UCSD-AML1 (cell line): Measurements from ENCODE around the gene TMEM14B.
"Not testable (repeated sequence)": the region's sequence is repeated elsewhere in the genome, so short reads cannot be mapped to it uniquely, and the experiment has no call there.

Experiments used
- DNase-seq: peaks from one replicate; lab custom pipeline; 2025; ENCODE audit not compliant: unreplicated experiment; lab: John Stamatoyannopoulos, UW

TMEM14B gene

DNA sequence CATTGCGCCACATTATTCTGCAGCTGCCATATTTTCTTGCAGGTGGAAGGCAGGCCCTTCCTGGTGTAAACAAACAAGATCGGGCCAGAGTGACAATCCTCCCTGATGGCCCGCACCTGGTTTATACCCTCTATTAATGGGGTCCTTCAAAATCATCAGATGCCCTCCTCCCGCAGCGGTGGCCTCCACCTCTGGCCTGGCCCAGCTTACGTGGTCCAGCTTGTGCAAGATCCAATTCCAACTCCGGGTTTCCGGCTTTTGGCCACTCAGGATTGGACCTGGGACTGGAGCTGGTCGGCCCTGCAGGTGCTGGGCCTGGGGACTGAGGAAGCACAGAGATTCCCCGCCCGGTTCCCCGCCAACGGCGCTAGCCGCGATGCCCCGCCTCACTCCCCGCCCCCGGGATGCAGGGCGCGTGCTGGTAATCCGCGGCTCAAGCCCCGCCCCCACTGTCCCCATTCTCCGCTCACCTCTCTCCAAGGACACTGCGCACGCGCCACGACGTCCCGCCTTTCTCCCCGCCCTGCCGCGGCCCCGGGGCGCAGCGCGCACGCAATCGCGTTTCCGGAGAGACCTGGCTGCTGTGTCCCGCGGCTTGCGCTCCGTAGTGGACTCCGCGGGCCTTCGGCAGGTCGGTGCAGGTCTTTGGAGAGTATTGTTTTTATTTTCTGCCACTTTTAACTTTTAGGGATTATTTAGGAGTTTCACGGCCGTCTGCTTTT is at the start of gene TMEM14B:
TMEM14B (plus strand) TSS at position 555 of the 722 bp plus-strand sequence. CDS start 1,441 bp downstream, outside the sequence.
- peak; percentile 99 for DNase-seq

- no peak for DNase-seq
Measured at GRCh38 chr6:10713962-10714361, 33.6 kb upstream of the TMEM14B start.

DNA sequence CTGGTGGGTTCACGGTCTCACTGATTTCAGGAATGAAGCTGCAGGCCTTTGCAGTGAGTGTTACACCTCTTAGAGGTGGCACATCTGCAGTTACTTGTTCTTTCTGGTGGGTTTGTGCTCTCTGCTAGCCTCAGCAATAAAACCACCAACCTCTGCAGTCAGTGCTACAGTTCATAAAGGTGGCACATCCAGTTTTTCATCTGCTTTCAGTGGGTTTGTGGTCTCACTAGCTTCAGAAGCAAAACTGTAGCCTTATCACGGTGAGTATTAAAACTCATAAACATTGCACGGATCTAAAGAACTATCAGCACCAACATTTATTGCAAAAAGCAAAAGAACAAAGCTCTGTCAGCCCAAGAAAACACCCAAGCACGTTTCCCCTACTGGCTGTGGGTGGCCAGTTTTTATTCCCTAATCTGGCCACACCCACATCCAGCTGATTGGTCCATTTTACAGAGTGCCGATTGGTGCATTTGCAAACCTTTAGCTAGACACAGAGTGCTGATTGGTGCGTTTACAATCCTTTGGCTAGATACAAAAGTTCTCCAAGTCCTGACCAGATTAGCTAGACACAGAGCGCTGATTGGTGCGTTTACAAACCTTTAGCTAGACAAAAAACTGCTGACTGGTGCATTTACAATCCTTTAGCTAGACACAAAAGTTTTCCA is 28.2 kb upstream of the TMEM14B start:
- DNase-seq, result no peak

DNA sequence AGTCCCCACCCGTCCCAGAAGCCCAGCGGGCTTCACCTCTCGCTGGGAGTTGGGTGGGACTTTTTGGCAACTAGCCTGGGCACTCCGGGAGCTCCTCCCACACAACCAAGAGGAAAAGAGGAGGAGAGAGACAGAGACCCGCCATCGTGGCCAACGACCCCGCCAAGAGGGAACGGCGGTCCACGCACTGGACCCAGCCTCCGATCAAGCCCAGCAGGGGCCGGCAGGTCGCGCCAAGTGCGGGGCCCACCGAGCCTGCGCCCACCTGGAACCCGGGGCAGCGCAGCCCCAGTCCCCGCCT is 27.7 kb upstream of the TMEM14B start:
- DNase-seq, result no peak

- peak; percentile 59 for DNase-seq
Measured at GRCh38 chr6:10720265-10720959, 27.2 kb upstream of the TMEM14B start.

- DNase-seq, result not testable (repeated sequence)
Measured at GRCh38 chr6:10720960-10721849, 26.4 kb upstream of the TMEM14B start.

- no peak for DNase-seq
Measured at GRCh38 chr6:10721850-10722569, 25.6 kb upstream of the TMEM14B start.

DNA sequence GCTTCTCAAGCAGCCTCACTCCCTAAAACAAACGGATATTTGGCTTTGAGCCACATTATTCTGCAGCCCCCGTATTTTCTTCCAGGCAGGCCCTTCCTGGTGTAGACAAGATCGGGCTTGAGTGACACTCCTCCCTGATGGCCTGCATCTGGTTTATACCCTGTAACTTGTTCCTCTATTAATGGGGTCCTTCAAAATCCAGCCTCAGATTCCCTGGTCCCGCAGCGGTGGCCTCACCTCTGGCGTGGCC is 25.1 kb upstream of the TMEM14B start:
- no peak for DNase-seq

DNA sequence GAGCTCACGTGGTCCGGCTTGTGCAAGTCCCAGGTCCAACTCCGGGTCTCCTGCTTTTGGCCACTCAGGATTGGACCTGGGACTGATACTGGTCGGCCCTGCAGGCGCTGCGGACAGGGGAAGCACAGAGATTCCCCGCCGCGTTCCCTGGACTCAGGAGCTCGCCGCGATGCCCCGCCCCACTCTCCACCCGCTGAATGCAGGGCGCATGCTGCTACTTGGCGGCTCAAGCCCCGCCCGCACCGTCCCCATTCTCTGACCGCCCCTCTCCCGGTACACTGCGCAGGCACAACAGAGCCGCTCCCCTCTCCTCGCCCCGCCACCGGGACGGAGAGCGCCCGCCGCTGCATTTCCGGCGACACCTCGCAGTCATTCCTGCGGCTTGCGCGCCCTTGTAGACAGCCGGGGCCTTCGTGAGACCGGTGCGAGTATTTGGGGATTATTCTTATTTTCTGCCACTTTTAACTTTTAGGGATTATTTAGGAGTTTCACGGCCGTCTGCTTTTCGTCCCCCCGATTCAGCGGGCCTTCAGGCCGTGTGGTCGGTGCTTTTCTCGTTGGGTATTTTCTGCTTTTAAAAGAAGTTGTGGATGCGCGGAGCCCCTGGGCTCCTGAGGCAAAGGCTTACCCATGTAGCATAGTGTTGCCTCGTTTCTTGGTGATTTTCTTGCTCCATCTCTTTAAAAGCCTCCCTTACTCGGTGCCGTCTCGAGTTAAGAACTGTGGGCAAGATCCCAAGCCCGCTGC is 24.6 kb upstream of the TMEM14B start, which contains the start of gene TMEM14C:
TMEM14C (plus strand) TSS at position 251 of the 747 bp plus-strand sequence. CDS start 1,544 bp downstream, outside the sequence.
- peak; percentile 97 for DNase-seq

- no peak for DNase-seq
Measured at GRCh38 chr6:10723567-10723881, 24.1 kb upstream of the TMEM14B start.

GRCh38 chr6:10725044-10725443 is 22.6 kb upstream of the TMEM14B start:
- DNase-seq, result no peak

DNA sequence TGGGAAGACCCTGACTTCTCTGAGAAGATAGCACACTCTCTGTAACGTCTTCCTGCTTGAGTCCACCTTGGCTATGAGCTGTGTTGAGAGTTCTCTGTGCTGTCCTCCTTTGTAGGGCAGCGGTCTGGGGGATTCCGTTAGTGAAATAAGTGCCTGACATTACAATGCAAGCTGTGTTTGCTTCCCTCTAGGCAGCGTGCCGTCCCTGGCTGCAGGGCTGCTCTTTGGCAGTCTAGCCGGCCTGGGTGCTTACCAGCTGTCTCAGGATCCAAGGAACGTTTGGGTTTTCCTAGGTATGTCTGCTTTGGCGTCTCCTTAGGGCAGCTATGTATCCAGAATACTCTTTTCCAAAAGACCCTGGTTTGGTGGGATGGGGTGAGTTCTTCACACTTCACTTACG is 21.9 kb upstream of the TMEM14B start:
- DNase-seq, result no peak

- no peak for DNase-seq
Measured at GRCh38 chr6:10730254-10730653, 17.4 kb upstream of the TMEM14B start.

DNA sequence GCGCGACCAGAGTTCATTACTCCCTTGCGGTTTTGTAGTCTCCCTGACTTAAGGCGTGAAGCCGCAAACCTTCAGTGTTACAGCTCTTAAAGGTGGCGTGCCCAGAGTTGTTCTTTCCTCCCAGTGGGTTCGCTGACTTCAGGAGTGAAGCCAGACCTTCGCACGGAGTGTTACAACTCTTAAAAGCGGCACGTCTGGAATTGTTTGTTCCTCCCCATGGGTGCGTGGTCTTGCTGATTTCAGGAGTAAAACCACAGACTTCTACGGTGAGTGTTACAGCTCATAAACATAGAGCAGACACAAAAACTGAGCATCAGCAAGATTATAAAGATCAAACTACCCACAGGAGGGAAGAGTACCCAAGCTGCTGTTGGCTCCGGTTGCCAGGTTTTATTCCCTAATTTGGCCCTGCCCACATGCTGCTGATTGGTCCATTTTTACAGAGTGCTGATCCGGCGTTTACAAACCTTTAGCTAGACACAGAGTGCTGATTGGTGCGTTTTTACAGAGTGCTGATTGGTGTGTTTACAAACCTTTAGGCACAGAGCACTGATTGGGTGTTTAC is 14.4 kb upstream of the TMEM14B start:
- no peak for DNase-seq

DNA sequence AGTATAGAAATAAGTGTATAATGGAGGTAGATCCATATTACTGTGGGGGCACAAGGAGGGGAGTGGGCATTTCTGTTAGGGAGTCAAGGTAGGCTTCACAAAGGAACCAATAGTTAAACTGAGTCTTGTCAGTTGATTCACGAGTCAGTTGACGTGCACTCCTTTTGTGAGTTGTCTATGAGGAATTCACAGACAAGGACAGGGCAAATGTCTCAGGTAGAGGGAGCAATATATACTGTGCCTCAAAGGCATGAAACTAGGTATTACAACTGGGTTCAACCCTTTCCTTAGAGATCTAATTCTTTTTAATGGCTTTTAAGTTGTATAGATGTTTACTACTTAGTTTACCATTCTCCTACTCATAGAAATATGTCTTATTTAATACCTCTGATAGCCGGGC is 13.7 kb upstream of the TMEM14B start:
- DNase-seq, result no peak

DNA sequence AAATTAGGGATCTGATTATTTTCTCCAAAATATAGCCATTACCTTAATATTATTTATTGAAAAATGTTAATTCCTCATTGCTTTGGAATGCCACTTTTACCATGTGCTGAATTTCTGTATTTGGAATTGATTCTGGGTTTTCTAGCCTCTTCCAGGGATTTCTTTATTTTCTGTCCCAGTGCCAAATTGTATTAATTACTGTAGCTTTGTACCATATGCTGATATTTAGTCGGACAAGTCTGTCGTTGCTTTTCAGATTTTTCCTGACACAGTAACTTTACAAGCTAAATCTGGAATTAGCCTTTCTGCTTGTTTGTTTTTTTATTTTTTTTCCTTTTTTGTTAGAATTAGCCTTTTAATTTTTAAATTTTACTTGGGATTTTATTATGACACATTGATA is 10.9 kb upstream of the TMEM14B start:
- DNase-seq, result no peak

- no peak for DNase-seq
Measured at GRCh38 chr6:10740061-10740460, 7.5 kb upstream of the TMEM14B start.

- not testable (repeated sequence) for DNase-seq
Measured at GRCh38 chr6:10741643-10742042, 6.0 kb upstream of the TMEM14B start.

DNA sequence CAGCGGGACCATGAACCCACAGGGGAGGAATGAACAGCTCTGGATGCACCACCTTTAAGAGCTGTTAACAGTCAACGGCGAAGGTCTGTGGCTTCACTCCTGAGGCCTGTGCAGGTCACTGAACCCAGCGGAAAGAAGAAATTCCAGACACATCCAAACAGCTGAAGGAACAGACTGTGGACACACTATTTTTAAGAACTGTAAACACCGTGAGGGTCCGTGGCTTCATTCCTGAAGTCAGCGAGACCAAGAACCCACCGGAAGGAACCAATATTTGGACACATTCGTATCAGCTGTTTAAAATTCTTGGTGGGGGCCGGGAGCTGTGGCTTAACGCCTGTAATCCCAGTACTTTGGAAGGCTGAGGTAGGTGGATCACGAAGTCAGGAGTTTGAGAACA is 5.4 kb upstream of the TMEM14B start:
- no peak for DNase-seq

- no peak for DNase-seq
Measured at GRCh38 chr6:10743515-10743914, 4.1 kb upstream of the TMEM14B start.
